ENCODE data around the gene KCNQ1OT1.

- TF ChIP-seq, protein P1, sequence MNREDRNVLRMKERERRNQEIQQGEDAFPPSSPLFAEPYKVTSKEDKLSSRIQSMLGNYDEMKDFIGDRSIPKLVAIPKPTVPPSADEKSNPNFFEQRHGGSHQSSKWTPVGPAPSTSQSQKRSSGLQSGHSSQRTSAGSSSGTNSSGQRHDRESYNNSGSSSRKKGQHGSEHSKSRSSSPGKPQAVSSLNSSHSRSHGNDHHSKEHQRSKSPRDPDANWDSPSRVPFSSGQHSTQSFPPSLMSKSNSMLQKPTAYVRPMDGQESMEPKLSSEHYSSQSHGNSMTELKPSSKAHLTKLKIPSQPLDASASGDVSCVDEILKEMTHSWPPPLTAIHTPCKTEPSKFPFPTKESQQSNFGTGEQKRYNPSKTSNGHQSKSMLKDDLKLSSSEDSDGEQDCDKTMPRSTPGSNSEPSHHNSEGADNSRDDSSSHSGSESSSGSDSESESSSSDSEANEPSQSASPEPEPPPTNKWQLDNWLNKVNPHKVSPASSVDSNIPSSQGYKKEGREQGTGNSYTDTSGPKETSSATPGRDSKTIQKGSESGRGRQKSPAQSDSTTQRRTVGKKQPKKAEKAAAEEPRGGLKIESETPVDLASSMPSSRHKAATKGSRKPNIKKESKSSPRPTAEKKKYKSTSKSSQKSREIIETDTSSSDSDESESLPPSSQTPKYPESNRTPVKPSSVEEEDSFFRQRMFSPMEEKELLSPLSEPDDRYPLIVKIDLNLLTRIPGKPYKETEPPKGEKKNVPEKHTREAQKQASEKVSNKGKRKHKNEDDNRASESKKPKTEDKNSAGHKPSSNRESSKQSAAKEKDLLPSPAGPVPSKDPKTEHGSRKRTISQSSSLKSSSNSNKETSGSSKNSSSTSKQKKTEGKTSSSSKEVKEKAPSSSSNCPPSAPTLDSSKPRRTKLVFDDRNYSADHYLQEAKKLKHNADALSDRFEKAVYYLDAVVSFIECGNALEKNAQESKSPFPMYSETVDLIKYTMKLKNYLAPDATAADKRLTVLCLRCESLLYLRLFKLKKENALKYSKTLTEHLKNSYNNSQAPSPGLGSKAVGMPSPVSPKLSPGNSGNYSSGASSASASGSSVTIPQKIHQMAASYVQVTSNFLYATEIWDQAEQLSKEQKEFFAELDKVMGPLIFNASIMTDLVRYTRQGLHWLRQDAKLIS (CRISPR knock-in tag; IDR thresholded peaks at IDR 0.05; ENCODE audit: borderline replicate concordance) = no peak
- TF ChIP-seq, protein P2, sequence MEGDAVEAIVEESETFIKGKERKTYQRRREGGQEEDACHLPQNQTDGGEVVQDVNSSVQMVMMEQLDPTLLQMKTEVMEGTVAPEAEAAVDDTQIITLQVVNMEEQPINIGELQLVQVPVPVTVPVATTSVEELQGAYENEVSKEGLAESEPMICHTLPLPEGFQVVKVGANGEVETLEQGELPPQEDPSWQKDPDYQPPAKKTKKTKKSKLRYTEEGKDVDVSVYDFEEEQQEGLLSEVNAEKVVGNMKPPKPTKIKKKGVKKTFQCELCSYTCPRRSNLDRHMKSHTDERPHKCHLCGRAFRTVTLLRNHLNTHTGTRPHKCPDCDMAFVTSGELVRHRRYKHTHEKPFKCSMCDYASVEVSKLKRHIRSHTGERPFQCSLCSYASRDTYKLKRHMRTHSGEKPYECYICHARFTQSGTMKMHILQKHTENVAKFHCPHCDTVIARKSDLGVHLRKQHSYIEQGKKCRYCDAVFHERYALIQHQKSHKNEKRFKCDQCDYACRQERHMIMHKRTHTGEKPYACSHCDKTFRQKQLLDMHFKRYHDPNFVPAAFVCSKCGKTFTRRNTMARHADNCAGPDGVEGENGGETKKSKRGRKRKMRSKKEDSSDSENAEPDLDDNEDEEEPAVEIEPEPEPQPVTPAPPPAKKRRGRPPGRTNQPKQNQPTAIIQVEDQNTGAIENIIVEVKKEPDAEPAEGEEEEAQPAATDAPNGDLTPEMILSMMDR (IDR thresholded peaks at IDR 0.05) = no peak
- TF ChIP-seq HMGXB4 (CRISPR knock-in tag; IDR thresholded peaks at IDR 0.05) (no peak), CREB1 (CRISPR knock-in tag; IDR thresholded peaks at IDR 0.05) (no peak)
Observed at GRCh38 chr11:2656859-2657258, 42.9 kb downstream of the KCNQ1OT1 start.
